HEK293 (cell line): Measurements from ENCODE around the gene EPHB1.

Experiments
- HOXD13 ChIP-seq: sonication (generic); formaldehyde crosslinking; IDR thresholded peaks from 2 replicates; pipeline ENCODE4 v1.8.0; 2022; ENCODE audit warnings: missing genetic modification reagents, borderline replicate concordance
- ZNF292 ChIP-seq: fragments of 450-650 bp; formaldehyde crosslinking; IDR thresholded peaks from 2 replicates; pipeline ENCODE4 v1.5.1; 2016; ENCODE audit warnings: low read depth, missing biosample characterization, missing genetic modification characterization, borderline replicate concordance
- ZNF571 ChIP-seq: fragments of 450-650 bp; formaldehyde crosslinking; IDR thresholded peaks from 2 replicates; pipeline ENCODE4 v1.5.0; 2017; ENCODE audit warnings: missing biosample characterization, missing genetic modification characterization
- TF ChIP-seq, protein P1 (sequence below): fragments of 450-650 bp; formaldehyde crosslinking; optimal IDR thresholded peaks from 2 replicates; pipeline ENCODE3; 2016; ENCODE audit warnings: missing biosample characterization, mild to moderate bottlenecking, missing genetic modification characterization
- TF ChIP-seq, protein P2 (sequence below): fragments of 450-650 bp; formaldehyde crosslinking; IDR thresholded peaks from 2 replicates; pipeline ENCODE4 v1.5.1; 2016; ENCODE audit warnings: missing biosample characterization, missing genetic modification characterization

DNA sequence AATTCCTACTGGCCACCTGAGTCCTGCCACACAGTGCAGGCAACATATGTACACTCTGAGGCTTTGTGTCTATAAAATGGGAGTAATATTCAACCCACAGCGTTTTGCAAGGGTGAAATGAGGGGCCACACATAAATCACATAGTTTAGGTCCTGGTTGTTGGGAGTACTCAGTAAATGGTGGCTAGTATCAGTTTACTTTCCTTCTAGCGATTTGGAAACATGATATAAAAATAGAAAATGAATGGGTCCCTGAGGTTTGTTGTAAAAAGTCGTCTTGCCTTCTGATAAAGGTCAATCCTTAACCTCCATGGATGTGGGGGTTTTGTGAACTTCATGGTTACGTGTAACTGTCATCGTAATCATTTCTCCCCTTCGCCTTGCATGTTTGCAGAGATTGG lies 472.4 kb downstream of the EPHB1 start:
- TF ChIP-seq, protein P1, sequence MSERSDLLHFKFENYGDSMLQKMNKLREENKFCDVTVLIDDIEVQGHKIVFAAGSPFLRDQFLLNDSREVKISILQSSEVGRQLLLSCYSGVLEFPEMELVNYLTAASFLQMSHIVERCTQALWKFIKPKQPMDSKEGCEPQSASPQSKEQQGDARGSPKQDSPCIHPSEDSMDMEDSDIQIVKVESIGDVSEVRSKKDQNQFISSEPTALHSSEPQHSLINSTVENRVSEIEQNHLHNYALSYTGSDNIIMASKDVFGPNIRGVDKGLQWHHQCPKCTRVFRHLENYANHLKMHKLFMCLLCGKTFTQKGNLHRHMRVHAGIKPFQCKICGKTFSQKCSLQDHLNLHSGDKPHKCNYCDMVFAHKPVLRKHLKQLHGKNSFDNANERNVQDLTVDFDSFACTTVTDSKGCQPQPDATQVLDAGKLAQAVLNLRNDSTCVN (tag by site-specific recombination), result no peak
- no peak for TF ChIP-seq HOXD13 (CRISPR knock-in tag)
- no peak for TF ChIP-seq ZNF292 (tag by site-specific recombination)
- TF ChIP-seq, protein P2, sequence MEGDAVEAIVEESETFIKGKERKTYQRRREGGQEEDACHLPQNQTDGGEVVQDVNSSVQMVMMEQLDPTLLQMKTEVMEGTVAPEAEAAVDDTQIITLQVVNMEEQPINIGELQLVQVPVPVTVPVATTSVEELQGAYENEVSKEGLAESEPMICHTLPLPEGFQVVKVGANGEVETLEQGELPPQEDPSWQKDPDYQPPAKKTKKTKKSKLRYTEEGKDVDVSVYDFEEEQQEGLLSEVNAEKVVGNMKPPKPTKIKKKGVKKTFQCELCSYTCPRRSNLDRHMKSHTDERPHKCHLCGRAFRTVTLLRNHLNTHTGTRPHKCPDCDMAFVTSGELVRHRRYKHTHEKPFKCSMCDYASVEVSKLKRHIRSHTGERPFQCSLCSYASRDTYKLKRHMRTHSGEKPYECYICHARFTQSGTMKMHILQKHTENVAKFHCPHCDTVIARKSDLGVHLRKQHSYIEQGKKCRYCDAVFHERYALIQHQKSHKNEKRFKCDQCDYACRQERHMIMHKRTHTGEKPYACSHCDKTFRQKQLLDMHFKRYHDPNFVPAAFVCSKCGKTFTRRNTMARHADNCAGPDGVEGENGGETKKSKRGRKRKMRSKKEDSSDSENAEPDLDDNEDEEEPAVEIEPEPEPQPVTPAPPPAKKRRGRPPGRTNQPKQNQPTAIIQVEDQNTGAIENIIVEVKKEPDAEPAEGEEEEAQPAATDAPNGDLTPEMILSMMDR (tag by site-specific recombination), result no peak
- TF ChIP-seq ZNF571 (tag by site-specific recombination), result no peak
